Measurements from ENCODE around the gene MATN4.

MATN4 gene

GRCh38 chr20:45254383-45255262, 53.5 kb downstream of the MATN4 start, which contains the start of gene SLPI:
TSS of gene SLPI (minus strand) at chr20:45254564. CDS start at chr20:45254543, 21 bp downstream.
- Histone ChIP-seq H3K27ac (ENCODE audit: low read depth, low read length) (no peak within 1 kb of the TSS), H3K9ac (ENCODE audit: low read length) (no peak within 1 kb of the TSS), H3K4me3 (ENCODE audit: low read depth in 1 of 2, low read length in 2 of 2) (no peak within 1 kb of the TSS), H3K27me3 (ENCODE audit: control insufficient read depth in 1 of 2, insufficient read depth in 2 of 2, low read length in 2 of 2) (no peaks in the 10 kb centered on the region), H3K4me1 (ENCODE audit: insufficient read depth, low read length) (peaks cover 4% of the 10 kb centered on the region), H3K36me3 (ENCODE audit: insufficient read depth, low read length) (no peaks in the 10 kb centered on the region), H3K9me3 (ENCODE audit: low read length) (no peaks in the 10 kb centered on the region)

GRCh38 chr20:45253261-45253660, 54.8 kb downstream of the MATN4 start:
- H3K36me3 ChIP-seq (ENCODE audit: insufficient read depth, low read length), result no peaks in the 10 kb centered on the region
- no peaks in the 10 kb centered on the region for H3K27me3 ChIP-seq (ENCODE audit: control insufficient read depth in 1 of 2, insufficient read depth in 2 of 2, low read length in 2 of 2)
- H3K4me1 ChIP-seq (ENCODE audit: insufficient read depth, low read length), result peaks cover 4% of the 10 kb centered on the region
- no peak overlapping the region for H3K4me3 ChIP-seq (ENCODE audit: low read depth in 1 of 2, low read length in 2 of 2)
- H3K27ac ChIP-seq (ENCODE audit: low read depth, low read length), result no peak overlapping the region
- no peak overlapping the region for H3K9ac ChIP-seq (ENCODE audit: low read length)
- H3K9me3 ChIP-seq (ENCODE audit: low read length), result no peaks in the 10 kb centered on the region

- Histone ChIP-seq H3K9me3 (ENCODE audit: low read length) (no peaks in the 10 kb centered on the region), H3K27me3 (ENCODE audit: control insufficient read depth in 1 of 2, insufficient read depth in 2 of 2, low read length in 2 of 2) (no peaks in the 10 kb centered on the region), H3K36me3 (ENCODE audit: insufficient read depth, low read length) (no peaks in the 10 kb centered on the region), H3K4me3 (ENCODE audit: low read depth in 1 of 2, low read length in 2 of 2) (no peak overlapping the region), H3K27ac (ENCODE audit: low read depth, low read length) (no peak overlapping the region), H3K4me1 (ENCODE audit: insufficient read depth, low read length) (peaks cover 4% of the 10 kb centered on the region), H3K9ac (ENCODE audit: low read length) (no peak overlapping the region)
These were observed 56.1 kb downstream of the MATN4 start for GRCh38 chr20:45251884-45252560.

- Histone ChIP-seq H3K27ac (ENCODE audit: low read depth, low read length) (no peak overlapping the region), H3K4me3 (ENCODE audit: low read depth in 1 of 2, low read length in 2 of 2) (no peak overlapping the region), H3K27me3 (ENCODE audit: control insufficient read depth in 1 of 2, insufficient read depth in 2 of 2, low read length in 2 of 2) (peaks cover 4 to 9% of the 10 kb centered on the region in 2 donors), H3K36me3 (ENCODE audit: insufficient read depth, low read length) (no peaks in the 10 kb centered on the region), H3K9ac (ENCODE audit: low read length) (no peak overlapping the region), H3K9me3 (ENCODE audit: low read length) (no peaks in the 10 kb centered on the region), H3K4me1 (ENCODE audit: insufficient read depth, low read length) (no peaks in the 10 kb centered on the region)
These were observed 59.5 kb downstream of the MATN4 start for GRCh38 chr20:45248609-45249008.

- Histone ChIP-seq H3K4me1 (ENCODE audit: insufficient read depth, low read length) (no peaks in the 10 kb centered on the region), H3K36me3 (ENCODE audit: insufficient read depth, low read length) (no peaks in the 10 kb centered on the region), H3K27me3 (ENCODE audit: control insufficient read depth in 1 of 2, insufficient read depth in 2 of 2, low read length in 2 of 2) (peaks cover 4 to 9% of the 10 kb centered on the region in 2 donors), H3K9ac (ENCODE audit: low read length) (no peak overlapping the region), H3K4me3 (ENCODE audit: low read depth in 1 of 2, low read length in 2 of 2) (no peak overlapping the region), H3K27ac (ENCODE audit: low read depth, low read length) (no peak overlapping the region), H3K9me3 (ENCODE audit: low read length) (no peaks in the 10 kb centered on the region)
These were observed 60.2 kb downstream of the MATN4 start for GRCh38 chr20:45247865-45248264.

- no peak overlapping the region for H3K9ac ChIP-seq (ENCODE audit: low read length)
- no peak overlapping the region for H3K27ac ChIP-seq (ENCODE audit: low read depth, low read length)
These were observed 62.0 kb downstream of the MATN4 start for GRCh38 chr20:45246109-45246508.

More at GRCh38 chr20:45246109-45246508, 62.0 kb downstream of the MATN4 start:
- peaks cover 4 to 9% of the 10 kb centered on the region in 2 donors for H3K27me3 ChIP-seq (ENCODE audit: control insufficient read depth in 1 of 2, insufficient read depth in 2 of 2, low read length in 2 of 2)
- no peaks in the 10 kb centered on the region for H3K4me1 ChIP-seq (ENCODE audit: insufficient read depth, low read length)
- no peak overlapping the region for H3K4me3 ChIP-seq (ENCODE audit: low read depth in 1 of 2, low read length in 2 of 2)
- no peaks in the 10 kb centered on the region for H3K36me3 ChIP-seq (ENCODE audit: insufficient read depth, low read length)
- H3K9me3 ChIP-seq (ENCODE audit: low read length), result no peaks in the 10 kb centered on the region
